Omental fat pad (tissue), 4 donors: Measurements from ENCODE around the gene IFNLR1. TPM values are rescaled to one million over a fixed set of nuclear protein-coding genes. Genes with fewer than 3 reads are reported as not detected.

ENCODE experiments used
- ATAC-seq: fragments of 150-250 bp; one replicate; pipeline ENCODE4 v1.9.1; 2016; ENCODE audit warnings: mild to moderate bottlenecking, moderate library complexity; ENCODE audit not compliant: low FRiP score
- DNase-seq: peaks from one replicate; pipeline ENCODE4 v3.0.0-alpha.2; 2019; ENCODE audit warnings: low spot score
- total RNA-seq, 4 donors: library from RNA; depleted of rRNA; stranded (reverse); fragments of >200 nt; gene quantifications; one replicate each; pipeline ENCODE4 v1.1.0, GENCODE V29; 2016
- TF ChIP-seq, protein P1 (sequence below), 3 donors: fragments of 450-650 bp; IDR thresholded peaks; one replicate each; pipeline ENCODE4 v1.5.1; 2016 to 2017; ENCODE audit warnings: antibody characterized with exemption in 3 of 3, mild to moderate bottlenecking in 3 of 3, moderate library complexity in 2 of 3

Gene IFNLR1
- total RNA-seq: 1 to 10 TPM in 3 of 4 donors, not detected in 1; 1.1 to 4.6 (median 1.8) TPM

DNA sequence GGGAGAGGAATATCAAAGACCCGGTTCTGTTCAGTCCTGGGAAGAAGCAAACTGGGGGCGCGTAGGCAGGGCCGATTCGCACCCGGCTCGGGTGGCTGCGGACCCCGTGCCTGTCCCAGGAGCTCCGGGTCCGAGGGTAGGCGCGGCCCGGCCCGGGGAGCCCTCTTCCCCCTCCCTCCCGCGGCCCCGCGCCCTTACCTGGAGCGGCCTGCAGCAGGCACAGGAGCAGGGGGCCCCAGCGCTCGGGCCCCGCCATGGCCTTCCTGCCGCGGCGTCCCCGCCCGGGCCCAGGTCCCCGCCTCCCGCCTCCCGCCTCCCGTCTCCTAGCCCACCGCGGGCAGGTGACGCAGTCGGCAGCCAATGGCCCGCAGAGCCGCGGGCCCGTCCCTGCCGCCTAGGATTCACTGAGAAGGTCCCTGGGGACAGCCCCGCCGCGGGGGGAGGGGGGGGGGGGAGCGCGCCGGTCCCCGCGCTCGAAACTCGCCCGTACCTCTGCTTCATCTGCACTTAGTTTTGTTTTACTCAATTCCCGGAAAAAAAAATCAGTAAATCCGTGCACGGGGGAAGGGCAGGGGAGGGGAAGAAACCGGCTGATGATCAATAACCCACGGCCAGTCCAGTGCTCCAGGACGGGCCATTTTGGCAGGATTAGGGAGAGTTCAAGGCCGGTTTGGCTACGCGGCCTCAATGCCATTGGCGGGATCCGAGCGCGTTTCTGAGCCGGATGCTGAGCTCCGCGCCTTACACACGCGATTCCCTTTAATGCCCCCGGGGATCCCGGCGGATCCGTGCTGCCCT is at the start of gene IFNLR1:
Gene IFNLR1 (minus strand): TSS at position 297 of the 798 bp plus-strand sequence. CDS start 41 bp downstream, at position 256.
- DNase-seq: no peak
- peak; percentile 63 for ATAC-seq
- TF ChIP-seq, protein P1, sequence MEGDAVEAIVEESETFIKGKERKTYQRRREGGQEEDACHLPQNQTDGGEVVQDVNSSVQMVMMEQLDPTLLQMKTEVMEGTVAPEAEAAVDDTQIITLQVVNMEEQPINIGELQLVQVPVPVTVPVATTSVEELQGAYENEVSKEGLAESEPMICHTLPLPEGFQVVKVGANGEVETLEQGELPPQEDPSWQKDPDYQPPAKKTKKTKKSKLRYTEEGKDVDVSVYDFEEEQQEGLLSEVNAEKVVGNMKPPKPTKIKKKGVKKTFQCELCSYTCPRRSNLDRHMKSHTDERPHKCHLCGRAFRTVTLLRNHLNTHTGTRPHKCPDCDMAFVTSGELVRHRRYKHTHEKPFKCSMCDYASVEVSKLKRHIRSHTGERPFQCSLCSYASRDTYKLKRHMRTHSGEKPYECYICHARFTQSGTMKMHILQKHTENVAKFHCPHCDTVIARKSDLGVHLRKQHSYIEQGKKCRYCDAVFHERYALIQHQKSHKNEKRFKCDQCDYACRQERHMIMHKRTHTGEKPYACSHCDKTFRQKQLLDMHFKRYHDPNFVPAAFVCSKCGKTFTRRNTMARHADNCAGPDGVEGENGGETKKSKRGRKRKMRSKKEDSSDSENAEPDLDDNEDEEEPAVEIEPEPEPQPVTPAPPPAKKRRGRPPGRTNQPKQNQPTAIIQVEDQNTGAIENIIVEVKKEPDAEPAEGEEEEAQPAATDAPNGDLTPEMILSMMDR (IDR thresholded peaks at IDR 0.05): no peak

DNA sequence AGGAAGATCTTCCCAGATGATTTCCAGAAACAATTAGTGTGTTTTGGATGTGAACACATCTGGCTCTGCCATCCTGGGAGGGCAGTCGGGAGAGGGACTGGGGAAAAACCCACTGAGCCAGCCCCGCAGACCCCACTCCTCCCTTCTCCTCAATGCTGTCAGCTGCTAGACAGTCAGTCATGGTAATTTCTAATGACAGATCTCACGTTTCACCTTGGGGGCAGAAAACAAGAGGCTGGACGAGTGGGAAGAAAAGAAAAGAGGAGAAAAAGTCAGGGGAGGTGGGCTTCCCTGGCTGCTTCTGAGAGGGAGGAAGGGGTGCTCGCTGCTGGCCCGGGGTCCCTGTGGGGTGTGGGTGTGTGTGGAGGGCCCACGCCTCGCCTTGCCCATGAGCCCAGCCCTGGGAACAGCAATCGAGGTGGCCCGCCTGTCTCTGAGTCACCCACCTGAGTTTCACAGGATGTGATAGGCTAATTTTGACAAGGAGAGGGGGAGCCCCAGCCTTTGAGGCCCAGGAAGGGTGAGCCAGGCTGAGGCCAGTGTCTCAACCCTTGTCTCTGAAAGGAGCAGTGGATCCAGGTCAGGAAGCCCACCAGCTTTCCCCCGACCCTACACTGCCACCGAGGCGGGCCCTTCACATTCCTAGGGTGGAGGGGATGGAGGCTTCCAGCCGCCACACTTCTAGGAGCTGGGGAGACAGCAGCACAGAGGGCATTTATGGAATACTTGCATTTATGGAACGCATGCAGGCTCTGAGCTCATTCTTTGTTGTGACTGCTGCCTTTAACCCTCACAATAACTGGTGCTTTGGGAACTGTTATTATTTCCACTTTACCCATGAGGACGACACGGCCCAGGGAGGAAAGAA is 49.1 kb upstream of the IFNLR1 start:
- ATAC-seq: peak; percentile 78
- TF ChIP-seq, protein P1 (IDR thresholded peaks at IDR 0.05): no peak
- DNase-seq: no peak

DNA sequence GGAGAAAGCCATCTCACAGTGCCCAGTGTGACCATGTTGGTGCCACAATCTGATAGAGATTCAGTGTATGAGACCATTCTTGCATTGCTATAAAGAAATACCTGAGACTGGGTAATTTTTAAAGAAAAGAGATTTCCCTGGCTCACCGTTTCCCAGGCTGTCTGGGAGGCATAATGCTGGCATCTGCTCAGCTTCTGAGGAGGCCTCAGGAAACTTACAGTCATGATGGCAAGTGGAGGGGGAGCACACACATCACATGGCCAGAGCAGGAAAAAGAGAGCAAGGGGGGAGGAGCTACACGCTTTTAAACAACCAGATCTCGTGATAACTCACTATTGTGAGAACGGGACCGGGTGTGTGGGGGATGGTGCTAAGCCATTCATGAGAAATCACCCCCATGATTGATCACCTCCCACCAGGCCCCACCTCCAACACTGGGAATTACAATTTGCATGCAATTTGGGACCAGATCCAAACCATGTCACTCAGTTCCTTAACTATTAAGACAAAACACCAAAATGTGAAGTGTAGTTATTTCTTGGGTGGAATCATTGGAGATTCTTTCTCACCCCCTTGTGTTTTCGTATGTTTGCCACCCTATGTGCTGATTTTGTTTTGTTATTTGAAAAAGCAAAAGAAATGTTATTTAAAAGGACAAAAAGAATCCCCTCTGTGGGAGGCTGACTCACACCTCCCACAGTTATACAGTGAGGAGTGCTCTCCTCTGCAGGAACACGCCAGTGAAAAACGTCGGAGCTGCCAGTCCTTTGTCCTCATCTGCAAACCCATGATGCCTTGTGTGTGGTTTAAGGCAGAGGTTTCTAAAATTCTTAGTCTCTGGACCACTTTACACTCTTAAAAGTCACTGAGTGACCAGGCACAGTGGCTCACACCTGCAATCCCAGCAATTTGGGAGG is 46.9 kb upstream of the IFNLR1 start:
- DNase-seq (no peak), ATAC-seq (no peak)
- TF ChIP-seq, protein P1 (IDR thresholded peaks at IDR 0.05): no peak

DNA sequence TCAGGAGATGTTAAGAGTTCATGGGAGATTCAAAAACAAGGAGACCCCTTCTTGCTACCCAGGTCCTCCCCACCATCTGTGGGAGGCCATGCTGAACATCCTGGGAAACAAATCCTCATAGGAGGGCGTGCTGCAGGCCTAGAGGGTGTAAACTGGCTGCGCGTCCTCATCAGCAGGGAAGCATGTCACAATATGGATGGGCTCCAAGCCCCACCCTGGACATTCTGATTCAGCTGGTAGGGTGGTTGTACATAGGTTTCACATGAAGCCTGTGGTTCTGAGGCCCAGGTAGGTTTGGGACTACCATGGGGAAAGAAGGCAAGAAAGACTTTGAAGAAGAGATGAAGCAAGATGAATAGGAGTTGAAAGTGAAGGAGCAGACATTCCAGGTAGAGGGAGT is 44.6 kb upstream of the IFNLR1 start:
- ATAC-seq: no peak
- TF ChIP-seq, protein P1 (IDR thresholded peaks at IDR 0.05): no peak
- DNase-seq: no peak

DNA sequence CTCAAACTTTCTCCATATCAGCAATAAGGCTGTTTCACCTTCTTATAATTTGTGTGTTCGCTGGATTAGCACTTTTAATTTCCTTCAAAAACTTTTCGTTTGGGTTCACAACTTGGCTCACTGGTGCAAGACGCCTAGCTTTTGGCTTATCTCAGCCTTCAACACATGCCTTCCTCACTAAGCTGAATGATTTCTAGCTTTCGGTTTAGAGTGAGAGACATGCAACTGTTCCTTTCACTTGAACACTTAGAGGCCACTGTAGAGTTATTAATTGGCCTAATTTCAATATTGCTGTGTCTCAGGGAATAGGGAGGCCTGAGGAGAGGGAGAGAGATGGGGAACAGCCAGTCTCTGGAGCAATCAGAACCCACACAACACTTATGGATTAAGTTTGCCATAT is 41.2 kb upstream of the IFNLR1 start:
- DNase-seq: no peak
- ATAC-seq: no peak
- TF ChIP-seq, protein P1 (IDR thresholded peaks at IDR 0.05): no peak

DNA sequence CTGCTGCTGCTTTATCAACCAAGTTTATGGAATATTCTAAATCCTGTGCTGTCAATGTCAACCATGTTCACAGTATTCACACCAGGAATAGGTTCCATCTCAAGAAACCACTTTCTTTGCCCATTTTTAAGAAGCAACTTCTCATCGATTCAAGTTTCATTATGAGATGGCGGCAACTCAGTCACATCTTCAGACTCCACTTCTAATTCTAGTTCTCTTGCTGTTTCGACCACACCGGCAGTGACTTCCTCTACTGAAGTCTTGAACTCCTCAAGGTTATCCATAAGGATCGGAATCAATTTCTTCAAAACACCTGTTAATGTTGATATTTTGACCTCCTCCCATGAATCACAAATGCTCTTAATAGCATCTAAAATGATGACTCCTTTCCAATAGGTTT is 39.7 kb upstream of the IFNLR1 start:
- TF ChIP-seq, protein P1 (IDR thresholded peaks at IDR 0.05): no peak
- no peak for DNase-seq
- no peak for ATAC-seq
